Activated naive CD8-positive, alpha-beta T cell (primary cell): ENCODE data around the gene GYPB.
"Not testable (repeated sequence)": the region's sequence is repeated elsewhere in the genome, so short reads cannot be mapped to it uniquely, and the experiment has no call there.

ENCODE experiments used
- H3K27ac Mint-ChIP-seq: one replicate; pipeline ENCODE4 v1.8.0; 2021; ENCODE audit warnings: mixed read lengths
- H3K27me3 Mint-ChIP-seq: one replicate; pipeline ENCODE4 v1.8.0; 2021; ENCODE audit warnings: mixed read lengths
- H3K36me3 Mint-ChIP-seq: one replicate; pipeline ENCODE4 v1.8.0; 2021; ENCODE audit warnings: mixed read lengths
- H3K4me1 Mint-ChIP-seq: one replicate; pipeline ENCODE4 v1.8.0; 2021; ENCODE audit warnings: low read depth, mixed read lengths
- H3K4me3 Mint-ChIP-seq: one replicate; pipeline ENCODE4 v1.8.0; 2021; ENCODE audit warnings: mild to moderate bottlenecking, mixed read lengths
- H3K9me3 Mint-ChIP-seq: one replicate; pipeline ENCODE4 v1.8.0; 2021; ENCODE audit warnings: low read depth, mixed read lengths

GYPB gene

DNA sequence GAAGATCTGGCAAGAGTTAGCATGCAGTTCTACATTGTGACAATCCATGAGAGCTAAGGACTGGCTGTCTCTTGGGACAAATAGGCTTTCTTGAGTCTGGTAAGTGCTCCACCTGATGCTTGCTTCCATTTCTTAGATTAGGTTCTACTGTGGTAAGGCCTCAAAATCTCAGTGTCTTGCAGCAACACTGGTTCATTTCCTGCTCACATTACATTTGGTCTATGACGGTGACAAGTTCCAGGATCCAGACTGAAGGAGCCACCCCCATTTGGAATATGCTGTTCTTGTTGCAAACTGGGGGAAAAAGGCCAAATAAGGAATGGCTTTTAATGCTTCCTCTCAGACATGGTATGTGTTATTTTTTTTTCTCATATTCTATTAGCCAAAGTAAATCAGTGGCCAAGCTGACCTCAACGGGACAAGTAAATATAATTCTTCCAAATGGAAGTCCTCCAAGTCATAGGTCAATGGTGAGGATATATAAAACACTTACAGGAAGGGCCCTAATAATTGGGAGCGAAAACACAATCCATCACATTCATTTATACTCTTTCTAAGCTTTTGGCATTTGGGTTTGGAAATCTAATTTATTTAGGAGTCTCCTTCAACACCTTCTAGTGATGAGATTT is 3.7 kb upstream of the GYPB start:
- not testable (repeated sequence) for H3K36me3 Mint-ChIP-seq, H3K9me3 Mint-ChIP-seq, H3K4me3 Mint-ChIP-seq

DNA sequence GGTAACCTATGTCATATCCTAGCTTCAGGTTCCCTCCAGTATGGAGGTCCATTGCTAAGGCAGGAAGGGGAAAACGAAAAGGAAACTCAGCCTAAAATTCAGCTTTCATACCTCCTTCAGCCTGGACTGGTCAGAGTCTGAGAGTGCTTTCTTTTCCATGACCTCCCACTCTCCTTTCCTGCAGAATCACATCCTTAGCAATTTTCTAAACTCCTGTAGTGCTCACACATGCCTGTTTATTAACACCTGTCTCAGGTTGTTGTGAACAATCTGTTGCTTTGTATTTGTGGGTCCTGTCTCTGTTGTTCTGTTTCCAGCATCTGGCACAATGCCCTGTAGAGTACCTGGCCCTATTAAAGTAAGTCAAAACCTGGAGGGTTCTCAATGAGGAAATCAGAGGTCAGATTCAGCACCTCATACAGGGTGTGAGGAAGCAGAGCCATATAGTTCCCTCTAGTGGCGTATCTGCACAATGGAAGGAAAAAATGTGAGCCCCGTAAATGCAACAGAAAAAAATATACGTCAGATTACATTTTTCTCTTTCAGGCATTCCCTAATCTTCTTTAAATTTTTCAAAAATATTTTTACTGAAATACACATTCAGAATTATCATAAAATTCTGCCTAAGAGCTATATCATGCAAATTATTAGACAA is 2.3 kb upstream of the GYPB start:
- H3K27ac Mint-ChIP-seq, H3K36me3 Mint-ChIP-seq, H3K4me1 Mint-ChIP-seq, H3K9me3 Mint-ChIP-seq, H3K4me3 Mint-ChIP-seq, H3K27me3 Mint-ChIP-seq: not testable (repeated sequence)

More for the DNA sequence above, 3.7 kb upstream of the GYPB start:
- H3K27ac Mint-ChIP-seq, H3K4me1 Mint-ChIP-seq, H3K27me3 Mint-ChIP-seq: not testable (repeated sequence)

DNA sequence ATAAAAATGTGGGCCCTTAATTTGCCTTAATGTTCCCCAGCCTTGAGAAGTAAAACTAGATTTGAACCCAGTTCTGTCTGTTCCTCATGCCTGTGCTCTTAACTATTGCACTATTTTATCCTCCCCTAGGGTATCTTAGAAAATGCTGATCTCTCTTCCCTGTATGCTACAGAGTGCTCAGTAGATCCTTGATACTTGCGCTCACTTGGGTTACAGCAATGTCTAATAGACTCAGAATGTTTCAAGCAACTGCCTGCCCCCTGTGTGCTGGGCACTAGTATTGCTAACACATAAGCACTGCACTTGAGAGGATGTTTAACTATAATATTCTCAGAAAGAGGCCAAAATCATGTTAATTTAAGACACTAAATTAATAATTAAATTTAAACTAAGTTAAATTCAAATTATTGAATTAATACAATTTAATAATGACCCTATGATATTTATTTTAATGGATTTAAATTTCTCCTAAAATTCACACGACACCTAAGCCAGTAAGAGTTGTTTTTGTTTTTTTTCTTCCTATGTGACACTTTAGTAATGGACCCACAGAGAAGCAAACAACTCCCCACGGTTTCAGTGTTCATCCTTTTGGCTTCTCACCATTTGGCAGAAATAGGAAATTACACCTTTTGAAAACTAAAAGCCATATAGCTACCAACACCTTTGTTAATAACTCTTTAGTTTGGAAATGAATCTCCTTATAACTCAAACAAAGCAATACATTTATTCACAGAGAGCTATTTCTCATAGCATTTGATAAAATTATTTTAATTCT is 768 bp downstream of the GYPB start:
- H3K27me3 Mint-ChIP-seq, H3K27ac Mint-ChIP-seq, H3K4me3 Mint-ChIP-seq, H3K9me3 Mint-ChIP-seq, H3K4me1 Mint-ChIP-seq, H3K36me3 Mint-ChIP-seq: not testable (repeated sequence)

DNA sequence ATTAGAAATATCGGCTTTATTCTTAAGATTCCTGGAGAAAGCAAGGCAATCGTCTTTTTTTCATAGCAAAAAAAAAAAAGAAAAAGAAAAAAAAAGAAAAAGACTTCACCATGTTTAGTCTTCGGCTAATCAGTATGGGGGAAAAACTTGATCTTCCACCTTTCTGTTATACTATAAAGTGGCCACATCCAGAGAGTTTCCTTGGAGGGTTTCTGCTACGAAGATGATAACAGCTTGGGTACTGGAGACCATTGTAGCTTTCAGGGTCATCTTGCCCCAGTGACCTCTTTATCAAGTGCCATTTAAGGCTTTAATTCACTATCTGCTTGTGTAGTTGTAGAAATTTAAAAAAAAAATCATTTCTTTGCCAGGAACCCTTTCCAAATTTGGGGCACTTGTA is 1.9 kb downstream of the GYPB start:
- H3K4me1 Mint-ChIP-seq, H3K27ac Mint-ChIP-seq, H3K27me3 Mint-ChIP-seq, H3K36me3 Mint-ChIP-seq, H3K4me3 Mint-ChIP-seq, H3K9me3 Mint-ChIP-seq: not testable (repeated sequence)

DNA sequence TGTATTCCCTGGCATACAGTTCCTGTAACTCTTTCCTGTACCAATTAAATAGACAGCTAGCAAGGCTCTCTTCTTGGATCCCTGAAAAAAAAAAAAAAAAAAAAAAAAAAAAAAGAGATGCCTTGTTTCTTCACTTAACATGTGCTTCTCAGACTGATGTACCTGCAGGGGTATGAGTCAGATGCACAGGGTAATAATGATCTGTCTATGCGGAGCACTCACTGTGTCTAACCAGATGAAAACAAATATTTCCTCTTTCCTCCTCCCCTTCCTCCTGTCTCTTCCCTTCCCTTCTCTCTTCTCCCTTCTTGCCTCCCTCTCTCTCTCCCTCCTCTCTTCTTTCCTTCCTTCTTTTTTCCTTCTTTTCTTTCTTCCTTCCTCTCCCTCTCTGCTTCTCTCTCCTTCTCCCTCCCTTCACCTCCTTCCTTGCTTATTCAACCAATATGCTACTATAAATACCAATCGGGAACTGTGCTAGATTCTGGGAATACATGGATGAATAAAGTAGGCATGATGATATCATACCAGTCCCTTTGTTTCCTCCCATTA is 3.0 kb downstream of the GYPB start:
- not testable (repeated sequence) for H3K9me3 Mint-ChIP-seq, H3K27ac Mint-ChIP-seq, H3K27me3 Mint-ChIP-seq, H3K4me3 Mint-ChIP-seq, H3K36me3 Mint-ChIP-seq, H3K4me1 Mint-ChIP-seq

DNA sequence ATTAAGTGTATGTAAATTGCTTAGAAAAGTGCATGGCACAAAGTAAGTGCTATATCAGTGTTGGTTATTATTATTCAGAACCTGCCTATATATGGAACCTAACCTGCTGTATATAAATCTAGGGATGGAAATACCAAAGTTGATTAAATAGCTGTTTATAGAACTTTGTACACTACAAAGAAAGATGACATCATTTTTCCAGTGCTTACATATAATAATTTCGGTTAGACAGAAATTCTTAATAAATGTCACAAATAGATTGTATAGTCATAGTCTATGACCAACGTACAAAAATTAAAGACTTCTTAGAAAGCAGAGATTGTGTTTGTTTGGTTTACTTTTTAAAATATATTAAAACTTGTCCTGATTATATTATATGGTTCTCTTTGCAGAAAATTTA is 4.4 kb downstream of the GYPB start:
- H3K9me3 Mint-ChIP-seq, result no peaks in the 10 kb centered on the region
- no peaks in the 10 kb centered on the region for H3K27me3 Mint-ChIP-seq
- H3K36me3 Mint-ChIP-seq, result no peaks in the 10 kb centered on the region
- no peaks in the 10 kb centered on the region for H3K4me1 Mint-ChIP-seq
- no peak overlapping the region for H3K27ac Mint-ChIP-seq
- no peak overlapping the region for H3K4me3 Mint-ChIP-seq

DNA sequence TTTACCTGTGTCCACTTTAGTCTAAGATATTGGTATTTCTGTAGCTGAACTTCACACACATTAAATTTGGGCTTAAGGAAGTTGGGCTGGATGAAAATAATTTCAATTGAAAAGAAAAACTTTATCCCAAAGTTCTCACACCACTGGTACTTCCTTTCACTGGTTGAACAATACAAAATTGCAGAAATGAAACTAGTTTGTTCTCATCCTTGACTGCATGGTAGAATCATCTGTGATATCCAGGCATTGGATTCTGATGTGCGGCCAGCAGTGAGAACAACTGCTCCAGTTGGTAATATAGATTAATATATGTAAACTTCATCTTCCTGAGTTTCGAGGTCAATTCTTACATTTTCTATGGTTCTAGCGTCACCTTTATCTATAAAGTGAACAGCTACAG is 10.6 kb downstream of the GYPB start:
- not testable (repeated sequence) for H3K27me3 Mint-ChIP-seq, H3K36me3 Mint-ChIP-seq, H3K27ac Mint-ChIP-seq, H3K4me1 Mint-ChIP-seq, H3K9me3 Mint-ChIP-seq, H3K4me3 Mint-ChIP-seq

DNA sequence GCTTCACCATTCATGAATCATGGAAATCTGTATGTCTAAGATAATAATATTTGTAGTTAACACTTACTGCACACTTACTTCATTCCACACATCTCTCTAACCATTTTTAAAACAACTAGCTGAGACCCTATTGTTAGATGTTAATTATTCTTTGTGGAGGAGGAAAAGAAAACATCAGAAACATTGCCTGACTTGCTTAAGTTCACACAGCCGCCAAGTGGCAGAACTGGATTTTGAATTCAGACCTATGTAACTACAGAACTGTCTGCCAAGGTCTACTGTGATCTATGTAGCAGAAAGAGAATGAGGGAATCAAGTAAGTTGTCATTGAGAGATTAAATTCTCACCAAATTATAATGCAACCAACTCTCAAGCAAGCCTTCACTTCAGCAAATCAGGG is 11.2 kb downstream of the GYPB start:
- not testable (repeated sequence) for H3K9me3 Mint-ChIP-seq, H3K4me1 Mint-ChIP-seq, H3K27me3 Mint-ChIP-seq, H3K4me3 Mint-ChIP-seq, H3K27ac Mint-ChIP-seq, H3K36me3 Mint-ChIP-seq

DNA sequence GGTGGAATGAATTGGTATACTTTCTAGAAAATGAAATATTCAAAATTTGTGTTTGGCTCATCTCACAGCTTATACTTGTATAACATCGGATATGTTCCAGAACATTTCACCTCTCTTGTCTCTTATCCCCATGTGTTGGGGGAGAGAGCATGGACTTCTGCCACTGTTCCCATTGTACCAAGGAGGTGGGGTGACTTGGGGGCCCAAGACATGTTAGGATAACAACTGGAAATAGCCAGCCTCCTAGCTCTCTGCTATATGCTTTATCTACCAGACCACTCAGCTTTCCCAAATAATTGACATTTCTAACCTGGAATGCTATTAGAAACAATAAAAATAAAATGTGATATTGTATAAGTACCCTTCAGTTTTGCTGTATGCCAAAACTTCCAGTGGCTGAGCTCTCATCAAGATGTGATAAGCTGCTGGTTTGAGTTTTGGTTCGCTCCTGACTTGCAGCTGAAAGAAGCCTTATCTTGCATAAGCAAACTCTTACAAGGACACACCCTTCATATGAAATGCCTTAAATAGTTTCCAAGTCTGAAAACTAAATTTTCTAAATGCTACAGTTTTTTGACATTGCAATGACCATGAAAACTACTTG is 12.9 kb downstream of the GYPB start:
- H3K36me3 Mint-ChIP-seq, H3K27me3 Mint-ChIP-seq, H3K4me1 Mint-ChIP-seq, H3K9me3 Mint-ChIP-seq, H3K27ac Mint-ChIP-seq, H3K4me3 Mint-ChIP-seq: not testable (repeated sequence)

DNA sequence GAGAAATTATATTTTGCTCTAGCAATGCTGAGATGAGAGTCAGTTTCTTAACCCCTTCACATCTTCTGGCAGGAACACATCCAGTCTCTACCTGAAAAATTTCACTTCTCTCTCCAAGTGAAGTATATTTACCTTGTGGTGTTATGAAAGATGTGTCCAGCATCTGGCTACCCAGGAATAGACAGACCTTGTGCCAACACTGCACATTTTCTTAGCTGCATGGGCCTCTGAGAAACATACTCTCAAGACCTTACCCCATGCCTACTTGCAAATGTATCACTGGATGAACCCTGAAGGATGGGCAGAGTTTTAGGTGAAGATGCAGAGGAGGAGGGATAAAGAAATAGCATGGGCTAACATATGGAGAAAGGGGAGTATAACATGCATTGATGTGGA is 13.6 kb downstream of the GYPB start:
- H3K4me1 Mint-ChIP-seq, H3K36me3 Mint-ChIP-seq, H3K27me3 Mint-ChIP-seq, H3K4me3 Mint-ChIP-seq, H3K9me3 Mint-ChIP-seq, H3K27ac Mint-ChIP-seq: not testable (repeated sequence)

DNA sequence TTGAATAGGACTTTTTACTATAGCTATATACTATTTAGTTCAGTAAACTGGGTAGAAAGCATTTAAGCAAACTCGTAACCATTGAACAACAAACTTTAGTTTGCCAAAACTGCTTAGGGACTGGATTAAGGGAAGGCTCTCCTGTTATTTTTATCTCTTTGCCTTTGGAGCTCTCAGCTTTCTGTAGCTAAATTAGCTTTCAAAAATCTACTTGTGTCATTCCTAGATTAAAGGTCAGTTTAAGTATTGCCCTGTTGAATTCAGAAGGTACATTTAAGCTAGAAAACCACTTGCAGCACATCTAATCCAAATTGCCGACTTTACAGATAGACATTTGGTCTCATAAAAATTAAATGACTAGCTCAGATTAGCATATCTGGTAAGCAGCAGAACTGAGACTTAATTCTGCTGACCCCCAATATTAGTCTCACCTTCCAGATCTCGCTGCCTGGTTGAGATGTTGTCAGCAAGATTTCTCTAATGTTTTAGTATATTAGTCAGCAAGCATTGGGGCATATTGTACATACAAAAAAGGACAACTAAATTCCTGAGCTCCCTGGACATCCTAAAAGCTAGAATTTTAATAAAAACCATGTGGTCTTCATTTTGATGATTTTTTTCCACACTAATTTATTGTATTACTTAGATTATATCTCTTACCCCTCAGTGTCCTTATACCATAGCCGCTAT is 14.2 kb downstream of the GYPB start:
- H3K4me3 Mint-ChIP-seq, H3K9me3 Mint-ChIP-seq, H3K4me1 Mint-ChIP-seq, H3K27me3 Mint-ChIP-seq, H3K36me3 Mint-ChIP-seq, H3K27ac Mint-ChIP-seq: not testable (repeated sequence)

DNA sequence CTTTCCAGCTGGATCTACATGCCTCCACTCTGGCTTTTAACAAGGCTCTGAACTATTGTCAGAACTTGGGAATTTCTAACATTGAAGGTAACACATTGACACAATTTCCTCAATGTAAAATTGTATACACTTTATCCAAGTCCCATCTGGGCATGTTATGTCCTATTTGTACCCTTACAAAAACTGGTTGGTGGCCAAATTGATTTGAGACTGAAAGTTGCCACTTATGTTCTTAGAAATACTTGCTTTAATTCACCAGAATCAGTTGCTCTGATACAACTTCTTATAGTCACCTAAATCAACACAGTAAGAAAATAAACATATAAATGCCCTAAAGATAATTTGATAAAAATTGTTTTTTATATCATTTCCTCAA is 15.3 kb downstream of the GYPB start:
- not testable (repeated sequence) for H3K27me3 Mint-ChIP-seq, H3K36me3 Mint-ChIP-seq, H3K27ac Mint-ChIP-seq, H3K4me3 Mint-ChIP-seq, H3K4me1 Mint-ChIP-seq, H3K9me3 Mint-ChIP-seq

DNA sequence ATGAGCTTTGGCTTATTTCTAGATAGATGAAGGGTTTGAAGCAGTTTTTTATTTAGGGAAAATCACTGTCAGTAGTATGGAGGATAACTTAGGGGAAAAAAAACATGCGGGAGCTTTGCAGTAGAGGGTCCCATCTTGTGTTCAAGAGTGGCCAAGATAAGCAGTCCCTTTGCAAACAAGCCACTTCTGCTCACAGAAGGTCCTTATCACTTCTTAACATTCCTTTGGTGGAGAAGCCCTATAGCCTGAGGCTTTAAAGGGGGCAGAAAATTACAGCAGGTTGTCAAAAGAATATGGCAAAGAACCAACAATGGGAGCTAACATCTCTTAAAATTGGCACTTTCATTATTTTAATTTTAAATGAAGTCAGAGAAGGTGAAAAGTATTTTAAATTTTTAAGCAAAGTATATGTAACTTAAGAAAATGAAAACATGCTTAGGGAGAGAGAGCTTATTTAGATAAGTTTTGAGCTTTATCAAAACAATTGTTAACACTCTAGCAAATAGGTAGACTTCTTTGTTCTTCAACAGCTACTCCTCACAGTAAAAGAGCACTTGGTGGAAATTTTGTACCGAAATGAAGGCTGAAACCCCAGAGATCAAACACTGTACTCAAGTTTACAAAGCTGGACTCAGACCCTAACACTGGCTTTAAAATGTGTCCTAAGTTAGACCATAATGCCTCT is 15.8 kb downstream of the GYPB start:
- H3K27me3 Mint-ChIP-seq, H3K4me3 Mint-ChIP-seq, H3K9me3 Mint-ChIP-seq, H3K4me1 Mint-ChIP-seq, H3K27ac Mint-ChIP-seq, H3K36me3 Mint-ChIP-seq: not testable (repeated sequence)

DNA sequence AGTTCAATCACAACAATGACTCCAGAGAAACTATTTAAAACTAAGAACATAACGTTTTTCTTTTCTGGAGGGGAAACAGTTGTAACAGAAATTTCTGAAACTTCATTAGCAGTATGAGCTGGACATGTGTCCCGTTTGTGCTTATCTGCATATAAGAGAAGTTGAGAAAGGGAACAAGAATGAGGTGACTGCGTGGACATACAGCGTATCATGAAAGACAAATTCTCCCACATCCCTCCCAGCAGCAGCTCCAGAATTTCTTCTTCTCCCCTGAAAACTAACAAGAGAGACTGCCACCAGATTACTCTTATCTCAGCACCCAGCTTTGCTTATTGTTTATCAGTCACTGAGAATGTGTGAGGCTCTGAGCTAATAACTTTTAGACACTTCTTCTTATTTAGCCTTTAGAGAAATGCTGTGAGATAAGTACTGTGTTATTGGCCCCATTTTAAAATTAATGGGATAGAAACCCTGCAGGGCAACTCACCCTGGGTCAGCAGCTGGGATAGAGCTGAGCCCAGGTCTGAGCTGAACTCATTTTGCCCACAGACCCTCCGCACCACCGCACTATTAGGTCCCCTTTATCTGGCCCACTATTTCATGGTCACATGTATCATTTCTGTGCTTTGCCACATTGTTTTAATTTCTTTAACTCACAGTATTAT is 18.7 kb downstream of the GYPB start:
- H3K36me3 Mint-ChIP-seq, H3K4me1 Mint-ChIP-seq, H3K27ac Mint-ChIP-seq, H3K27me3 Mint-ChIP-seq, H3K9me3 Mint-ChIP-seq, H3K4me3 Mint-ChIP-seq: not testable (repeated sequence)
